Progenitor cell of endocrine pancreas (in vitro differentiated cells): ENCODE measurements around the gene NDUFS2. TPM values are rescaled to one million over a fixed set of nuclear protein-coding genes. Genes with fewer than 3 reads are reported as not detected.

ENCODE experiments used
- DNase-seq: peaks from one replicate; pipeline ENCODE4 v3.0.0; 2021; ENCODE audit warnings: low spot score; ENCODE audit not compliant: unreplicated experiment
- H3K27ac Mint-ChIP-seq: 2 replicates; pipeline ENCODE4 v1.8.0; 2021; ENCODE audit warnings: mild to moderate bottlenecking, moderate library complexity, mixed read lengths
- H3K27me3 Mint-ChIP-seq: 2 replicates; pipeline ENCODE4 v1.8.0; 2021; ENCODE audit warnings: mixed read lengths
- H3K36me3 Mint-ChIP-seq: 2 replicates; pipeline ENCODE4 v1.8.0; 2022; ENCODE audit warnings: mixed read lengths; ENCODE audit not compliant: insufficient read depth
- H3K4me1 Mint-ChIP-seq: 2 replicates; pipeline ENCODE4 v1.8.0; 2021; ENCODE audit warnings: low read depth, mixed read lengths
- H3K4me3 Mint-ChIP-seq: 2 replicates; pipeline ENCODE4 v1.8.0; 2021; ENCODE audit warnings: low read depth, mild to moderate bottlenecking, moderate library complexity, mixed read lengths
- H3K9me3 Mint-ChIP-seq: 2 replicates; pipeline ENCODE4 v1.8.0; 2021; ENCODE audit warnings: low read depth, mixed read lengths
- CTCF ChIP-seq: fragments of 200-600 bp; sonication (generic); IDR thresholded peaks from one replicate; pipeline ENCODE4 v1.5.0; 2021; ENCODE audit warnings: antibody characterized with exemption, mild to moderate bottlenecking; ENCODE audit not compliant: unreplicated experiment
- microRNA-seq: library from miRNA; unstranded; fragments of <30 nt; microRNA quantifications from one replicate; pipeline ENCODE4 v1.1.0, GENCODE V29; 2020; ENCODE audit warnings: borderline number of aligned reads; ENCODE audit not compliant: unreplicated experiment
- total RNA-seq: library from RNA; stranded (reverse); gene quantifications from 2 replicates; pipeline ENCODE4 v1.2.1, GENCODE V29; 2021

The NDUFS2 gene
- total RNA-seq, 1 donor from 2014 or later = 103 TPM

DNA sequence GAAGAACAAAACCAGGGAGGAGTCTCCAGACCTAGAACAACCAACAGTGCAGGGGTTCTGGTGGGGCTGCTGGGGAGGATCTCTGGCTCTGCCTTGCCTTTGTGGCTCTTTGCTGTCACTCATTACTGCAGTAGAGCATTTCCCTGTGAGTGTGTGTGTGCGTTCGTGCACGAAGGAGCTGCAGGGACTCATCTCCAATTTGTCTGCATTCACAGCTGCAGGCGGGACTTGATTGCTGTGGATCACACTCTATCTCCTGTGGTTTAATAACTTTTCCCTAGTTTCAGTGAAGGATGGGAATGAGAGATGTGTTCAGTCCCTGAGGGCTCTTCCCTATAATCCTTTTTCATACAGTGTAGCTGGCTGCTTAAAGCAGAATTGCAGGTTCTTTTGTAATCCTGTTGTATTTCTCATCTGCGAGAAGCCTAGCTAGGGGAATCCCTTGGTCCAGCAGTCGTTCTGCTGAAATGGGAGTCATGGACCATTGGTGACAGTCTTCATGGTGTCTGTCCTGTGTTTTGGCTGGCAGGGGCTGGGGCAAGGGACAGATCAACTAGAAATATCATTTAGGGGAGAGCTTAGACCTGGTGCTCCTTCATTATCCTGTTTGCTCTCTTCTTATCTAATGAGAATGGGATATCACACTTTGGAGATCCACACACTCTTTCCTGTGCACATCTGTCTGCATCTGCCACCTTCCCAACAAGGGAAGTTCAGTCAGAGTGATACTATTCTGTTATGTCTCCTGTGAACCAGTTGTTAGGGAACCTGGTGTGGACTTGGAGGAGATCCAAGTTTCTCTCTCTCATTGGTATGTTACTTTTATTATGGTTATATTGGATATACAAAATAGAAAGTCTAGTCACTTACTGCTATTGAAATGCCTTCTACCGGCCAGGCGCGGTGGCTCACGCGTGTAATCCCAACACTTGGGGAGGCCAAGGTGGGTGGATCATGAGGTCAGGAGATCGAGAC is 59.4 kb downstream of the NDUFS2 start:
- no peak overlapping the region for H3K4me3 Mint-ChIP-seq
- peaks cover 9% of the 10 kb centered on the region for H3K4me1 Mint-ChIP-seq
- no peak for DNase-seq
- no peak for TF ChIP-seq CTCF
- no peak overlapping the region for H3K27ac Mint-ChIP-seq
- H3K36me3 Mint-ChIP-seq = peaks cover 8% of the 10 kb centered on the region
- H3K9me3 Mint-ChIP-seq = peaks cover 12% of the 10 kb centered on the region
- H3K27me3 Mint-ChIP-seq = peaks cover 50% of the 10 kb centered on the region

Small RNAs within 50 kb of the gene (microRNA-seq; reads per million reads assigned to microRNA genes)
- gene MIR5187 = 2.4 reads per million

Other genes starting within 250 kb of the NDUFS2 start
- gene ITLN2, start 247.6 kb upstream of the NDUFS2 start, total RNA-seq = 1.2 and 1.8 TPM in 2 replicates
- gene F11R, start 181.2 kb upstream of the NDUFS2 start, total RNA-seq = 149 and 156 TPM in 2 replicates
- 52.0 and 54.7 TPM in 2 replicates for gene TSTD1, start 163.4 kb upstream of the NDUFS2 start, total RNA-seq
- gene USF1, start 156.4 kb upstream of the NDUFS2 start, total RNA-seq = 79.9 and 88.7 TPM in 2 replicates
- gene ARHGAP30, start 132.5 kb upstream of the NDUFS2 start, total RNA-seq = 0.20 TPM in 1 of 2 replicates, not detected in the other
- 1.9 and 2.4 TPM in 2 replicates for gene NECTIN4, start 112.8 kb upstream of the NDUFS2 start, total RNA-seq
- gene KLHDC9, start 104.0 kb upstream of the NDUFS2 start, total RNA-seq = 14.7 and 16.7 TPM in 2 replicates
- gene PFDN2, start 84.3 kb upstream of the NDUFS2 start, total RNA-seq = 54.8 and 57.9 TPM in 2 replicates
- 58.6 and 59.0 TPM in 2 replicates for gene NIT1, start 84.3 kb upstream of the NDUFS2 start, total RNA-seq
- gene DEDD, start 69.7 kb upstream of the NDUFS2 start, total RNA-seq = 46.9 and 49.3 TPM in 2 replicates
- gene UFC1, start 48.4 kb upstream of the NDUFS2 start, total RNA-seq = 139 and 150 TPM in 2 replicates
- 48.8 and 51.1 TPM in 2 replicates for gene USP21, start 42.9 kb upstream of the NDUFS2 start, total RNA-seq
- 50.9 and 56.5 TPM in 2 replicates for gene PPOX, start 35.9 kb upstream of the NDUFS2 start, total RNA-seq
- gene B4GALT3, start 24.9 kb upstream of the NDUFS2 start, total RNA-seq = 45.9 and 48.2 TPM in 2 replicates
- 0.22 and 0.24 TPM in 2 replicates for gene ADAMTS4, start 3.3 kb upstream of the NDUFS2 start, total RNA-seq
- 0.60 and 1.5 TPM in 2 replicates for gene FCER1G, start 12.9 kb downstream of the NDUFS2 start, total RNA-seq
- 51.3 and 74.2 TPM in 2 replicates for gene APOA2, start 21.3 kb downstream of the NDUFS2 start, total RNA-seq
- gene TOMM40L, start 23.7 kb downstream of the NDUFS2 start, total RNA-seq = 15.2 and 16.3 TPM in 2 replicates
- gene NR1I3, start 35.8 kb downstream of the NDUFS2 start, total RNA-seq = not detected in 2 replicates
- gene PCP4L1, start 56.4 kb downstream of the NDUFS2 start, total RNA-seq = 0.86 and 1.1 TPM in 2 replicates
- 4.4 and 4.5 TPM in 2 replicates for gene MPZ, start 107.6 kb downstream of the NDUFS2 start, total RNA-seq
- gene SDHC, start 112.0 kb downstream of the NDUFS2 start, total RNA-seq = 167 and 190 TPM in 2 replicates
- 0.65 and 1.4 TPM in 2 replicates for gene CFAP126, start 165.5 kb downstream of the NDUFS2 start, total RNA-seq